Measurements from ENCODE around the gene SLC25A10. TPM values are rescaled to one million over a fixed set of nuclear protein-coding genes. Genes with fewer than 3 reads are reported as not detected.
A peak's percentile ranks its signal among the peaks of the same experiment; 100 is the strongest.

SLC25A10 gene
- total RNA-seq, 1 donor from 2014 or later: 8.2 TPM

- H3K27me3 ChIP-seq (ENCODE audit: low read depth): no peaks in the 10 kb centered on the region
- DNase-seq: peak; percentile 98
- TF ChIP-seq, protein P1, sequence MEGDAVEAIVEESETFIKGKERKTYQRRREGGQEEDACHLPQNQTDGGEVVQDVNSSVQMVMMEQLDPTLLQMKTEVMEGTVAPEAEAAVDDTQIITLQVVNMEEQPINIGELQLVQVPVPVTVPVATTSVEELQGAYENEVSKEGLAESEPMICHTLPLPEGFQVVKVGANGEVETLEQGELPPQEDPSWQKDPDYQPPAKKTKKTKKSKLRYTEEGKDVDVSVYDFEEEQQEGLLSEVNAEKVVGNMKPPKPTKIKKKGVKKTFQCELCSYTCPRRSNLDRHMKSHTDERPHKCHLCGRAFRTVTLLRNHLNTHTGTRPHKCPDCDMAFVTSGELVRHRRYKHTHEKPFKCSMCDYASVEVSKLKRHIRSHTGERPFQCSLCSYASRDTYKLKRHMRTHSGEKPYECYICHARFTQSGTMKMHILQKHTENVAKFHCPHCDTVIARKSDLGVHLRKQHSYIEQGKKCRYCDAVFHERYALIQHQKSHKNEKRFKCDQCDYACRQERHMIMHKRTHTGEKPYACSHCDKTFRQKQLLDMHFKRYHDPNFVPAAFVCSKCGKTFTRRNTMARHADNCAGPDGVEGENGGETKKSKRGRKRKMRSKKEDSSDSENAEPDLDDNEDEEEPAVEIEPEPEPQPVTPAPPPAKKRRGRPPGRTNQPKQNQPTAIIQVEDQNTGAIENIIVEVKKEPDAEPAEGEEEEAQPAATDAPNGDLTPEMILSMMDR (IDR thresholded peaks at IDR 0.05; ENCODE audit: borderline replicate concordance): no peak
- H3K36me3 ChIP-seq: peaks cover 35% of the 10 kb centered on the region
- intact Hi-C loops (cut with micrococcal nuclease): no loop called here
- peak within 1 kb of the TSS; percentile 90 for H3K27ac ChIP-seq (replicated peaks)
- no peaks in the 10 kb centered on the region for H3K9me3 ChIP-seq (replicated peaks)
- H3K4me1 ChIP-seq: peaks cover 34% of the 10 kb centered on the region
- H3K4me3 ChIP-seq: peak within 1 kb of the TSS; percentile 95
These were observed 45.5 kb upstream of the SLC25A10 start, which contains the start of the genes CCDC137 and OXLD1 for GRCh38 chr17:81666342-81667191. CCDC137 (plus strand) TSS chr17:81666737; CDS start chr17:81666767, 30 bp downstream. OXLD1 (minus strand) TSS chr17:81666605; CDS start chr17:81666577, 28 bp downstream.

- Histone ChIP-seq H3K4me3 (peak overlapping the region; percentile 95), H3K36me3 (peaks cover 47% of the 10 kb centered on the region), H3K27me3 (ENCODE audit: low read depth) (no peaks in the 10 kb centered on the region), H3K9me3 (replicated peaks) (no peaks in the 10 kb centered on the region), H3K4me1 (peaks cover 34% of the 10 kb centered on the region), H3K27ac (replicated peaks) (no peak overlapping the region)
- no peak for DNase-seq
- intact Hi-C loops (cut with micrococcal nuclease): no loop called here
- TF ChIP-seq, protein P1 (IDR thresholded peaks at IDR 0.05; ENCODE audit: borderline replicate concordance): no peak
These were observed 44.3 kb upstream of the SLC25A10 start for GRCh38 chr17:81667754-81668153.

DNA sequence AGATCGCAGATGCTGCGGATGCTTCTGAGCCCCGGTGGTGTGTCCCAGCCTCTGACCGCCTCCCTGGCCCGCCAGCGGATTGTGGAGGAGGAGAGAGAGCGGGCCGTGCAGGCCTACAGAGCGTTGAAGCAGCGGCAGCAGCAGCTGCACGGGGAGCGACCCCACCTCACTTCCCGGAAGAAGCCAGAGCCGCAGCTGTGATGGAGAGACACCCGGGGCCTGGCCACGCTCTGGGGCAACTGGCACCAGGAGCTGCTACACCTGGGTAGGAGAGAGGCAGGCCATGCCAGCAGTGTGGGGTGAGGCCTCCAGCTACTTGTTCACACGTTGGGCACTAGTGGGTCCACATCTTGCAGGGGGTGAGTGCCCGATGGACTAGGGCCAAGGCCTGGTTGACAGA lies 39.6 kb upstream of the SLC25A10 start:
- Histone ChIP-seq H3K27ac (replicated peaks) (no peak overlapping the region), H3K36me3 (peaks cover 55% of the 10 kb centered on the region), H3K4me1 (peaks cover 10% of the 10 kb centered on the region), H3K4me3 (no peak overlapping the region), H3K9me3 (replicated peaks) (no peaks in the 10 kb centered on the region), H3K27me3 (ENCODE audit: low read depth) (no peaks in the 10 kb centered on the region)
- TF ChIP-seq, protein P1 (IDR thresholded peaks at IDR 0.05; ENCODE audit: borderline replicate concordance): no peak
- intact Hi-C loops (cut with micrococcal nuclease): no loop called here
- no peak for DNase-seq

DNA sequence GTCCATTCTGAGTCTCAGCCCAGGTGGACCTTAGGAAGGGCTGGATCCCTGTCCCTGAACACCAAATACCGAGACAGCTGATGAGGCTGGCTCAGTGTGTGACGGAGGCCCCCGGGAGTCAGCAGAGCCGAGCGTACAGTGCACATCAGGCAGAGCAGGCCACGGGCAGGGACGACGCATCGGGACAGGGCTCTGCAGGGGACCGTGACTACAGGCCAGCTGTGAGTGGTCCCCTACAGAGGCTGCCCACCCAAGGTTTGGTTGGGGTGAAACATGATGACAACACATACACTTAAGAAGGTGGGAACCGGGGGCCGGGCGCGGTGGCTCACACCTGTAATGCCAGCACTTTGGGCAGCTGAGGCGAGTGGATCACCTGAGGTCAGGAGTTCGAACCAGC lies 39.1 kb upstream of the SLC25A10 start:
- no peak for DNase-seq
- intact Hi-C loops (cut with micrococcal nuclease): no loop called here
- peaks cover 5% of the 10 kb centered on the region for H3K4me1 ChIP-seq

DNA sequence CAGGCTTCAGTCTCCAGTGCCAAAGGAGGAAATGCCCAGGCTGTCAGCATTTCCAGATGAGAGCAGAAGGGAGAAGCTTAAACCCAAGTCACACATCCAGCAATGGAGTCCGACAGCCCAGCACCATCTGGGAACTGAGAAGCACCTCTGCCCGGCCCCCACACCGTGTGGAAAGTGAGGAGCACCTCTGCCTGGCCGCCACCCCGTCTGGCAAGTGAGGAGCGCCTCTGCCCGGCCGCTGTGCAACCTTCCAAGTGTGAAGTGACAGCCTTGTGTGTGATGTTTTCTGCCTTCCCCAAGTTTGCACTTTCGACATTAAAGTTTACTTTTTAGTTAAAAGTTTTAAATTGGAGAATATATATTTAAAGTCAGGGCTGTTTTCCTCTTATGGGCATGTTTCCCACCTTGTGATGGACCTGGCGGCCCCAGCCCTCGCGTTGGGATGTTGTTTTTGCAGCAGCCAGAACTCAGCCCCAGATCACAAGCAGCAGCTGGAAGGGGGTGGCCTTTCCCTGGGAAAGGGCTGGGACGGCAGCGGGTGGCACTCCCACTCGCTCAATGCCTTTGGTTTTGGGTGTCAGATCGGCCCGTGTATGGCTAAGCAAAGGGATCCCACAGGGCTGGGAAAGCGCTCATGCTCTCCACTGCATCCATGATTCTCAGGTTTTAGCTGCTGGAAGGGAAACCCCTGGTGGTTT lies 38.4 kb upstream of the SLC25A10 start:
- H3K27ac ChIP-seq (replicated peaks): no peak overlapping the region
- TF ChIP-seq, protein P1 (IDR thresholded peaks at IDR 0.05; ENCODE audit: borderline replicate concordance): no peak
- peaks cover 51% of the 10 kb centered on the region for H3K36me3 ChIP-seq
- H3K9me3 ChIP-seq (replicated peaks): no peaks in the 10 kb centered on the region
- H3K4me3 ChIP-seq: no peak overlapping the region
- DNase-seq: no peak
- no peaks in the 10 kb centered on the region for H3K4me1 ChIP-seq
- no peaks in the 10 kb centered on the region for H3K27me3 ChIP-seq (ENCODE audit: low read depth)
- intact Hi-C loops (cut with micrococcal nuclease): no loop called here

More for the DNA sequence above, 39.1 kb upstream of the SLC25A10 start:
- H3K9me3 ChIP-seq (replicated peaks): no peaks in the 10 kb centered on the region
- peaks cover 55% of the 10 kb centered on the region for H3K36me3 ChIP-seq
- no peak overlapping the region for H3K4me3 ChIP-seq
- no peak overlapping the region for H3K27ac ChIP-seq (replicated peaks)
- no peaks in the 10 kb centered on the region for H3K27me3 ChIP-seq (ENCODE audit: low read depth)
- TF ChIP-seq, protein P1 (IDR thresholded peaks at IDR 0.05; ENCODE audit: borderline replicate concordance): no peak

Data from left ventricle myocardium inferior (tissue), 1 donor.